ENCODE data around the gene TCF3. TPM values are rescaled to one million over a fixed set of nuclear protein-coding genes. Genes with fewer than 3 reads are reported as not detected.
A peak's percentile ranks its signal among the peaks of the same experiment; 100 is the strongest.

Gene TCF3
- total RNA-seq, 3 donors from 2014 or later (not counting 1 experiment from before 2014, with no cell fraction given): 54.5 to 72.2 (median 64.3) TPM

DNA sequence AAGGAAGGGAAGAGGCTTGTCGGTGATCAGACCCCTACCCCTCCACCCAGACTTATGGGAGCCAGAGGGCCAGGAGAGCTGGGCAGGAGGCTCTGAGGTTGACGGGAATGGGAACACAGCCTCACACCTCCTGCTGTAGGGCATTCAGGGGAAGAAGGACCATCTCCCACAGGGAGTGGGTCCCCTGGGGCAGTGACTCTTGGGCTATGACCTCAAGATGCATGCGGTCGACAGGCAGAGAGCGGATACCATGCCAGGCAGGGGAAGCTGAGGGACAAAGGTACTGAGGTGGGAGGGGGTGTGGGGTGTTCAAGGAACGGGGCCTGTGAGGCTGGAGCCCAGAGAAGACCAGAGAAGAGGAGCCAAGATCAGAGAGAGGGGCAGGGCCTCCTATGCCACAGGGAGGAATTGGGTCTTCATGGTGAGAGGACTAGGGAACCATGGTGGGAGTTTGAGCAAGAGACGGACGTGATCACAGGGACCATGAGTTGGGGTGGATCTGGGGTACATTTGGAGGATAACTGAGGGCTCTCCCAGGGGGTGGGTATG, 4.6 kb upstream of the TCF3 start:
- no peaks in the 10 kb centered on the region for H3K27me3 ChIP-seq (ENCODE audit: control insufficient read depth, insufficient read depth, low read length)
- H3K9me3 ChIP-seq (ENCODE audit: control insufficient read depth, insufficient read depth, low read length): no peaks in the 10 kb centered on the region
- H3K4me3 Mint-ChIP-seq: no peak overlapping the region
- H3K9me3 Mint-ChIP-seq: no peaks in the 10 kb centered on the region
- no peaks in the 10 kb centered on the region for H3K36me3 Mint-ChIP-seq
- H3K4me1 Mint-ChIP-seq: no peaks in the 10 kb centered on the region
- no peak overlapping the region for H3K27ac ChIP-seq (ENCODE audit: low read length)
- peaks cover 8% of the 10 kb centered on the region for H3K4me1 ChIP-seq (ENCODE audit: control insufficient read depth, insufficient read depth, low read length)
- no peak for TF ChIP-seq CTCF (IDR thresholded peaks at IDR 0.05)
- DNase-seq: no peak
- no peak overlapping the region for H3K4me3 ChIP-seq (ENCODE audit: low read length)
- 89% methylated on average over 7 of the region's 8 CpGs for WGBS (ENCODE audit: insufficient coverage)
- intact Hi-C loops (cut with micrococcal nuclease): no loop called here
- peaks cover 0 to 1% of the 10 kb centered on the region in 2 donors for H3K27me3 Mint-ChIP-seq (ENCODE audit: low read depth in 2 of 2)
- no peaks in the 10 kb centered on the region for H3K36me3 ChIP-seq (ENCODE audit: control insufficient read depth, insufficient read depth, low read length)
- no peak overlapping the region for H3K27ac Mint-ChIP-seq
- ATAC-seq: no peak

DNA sequence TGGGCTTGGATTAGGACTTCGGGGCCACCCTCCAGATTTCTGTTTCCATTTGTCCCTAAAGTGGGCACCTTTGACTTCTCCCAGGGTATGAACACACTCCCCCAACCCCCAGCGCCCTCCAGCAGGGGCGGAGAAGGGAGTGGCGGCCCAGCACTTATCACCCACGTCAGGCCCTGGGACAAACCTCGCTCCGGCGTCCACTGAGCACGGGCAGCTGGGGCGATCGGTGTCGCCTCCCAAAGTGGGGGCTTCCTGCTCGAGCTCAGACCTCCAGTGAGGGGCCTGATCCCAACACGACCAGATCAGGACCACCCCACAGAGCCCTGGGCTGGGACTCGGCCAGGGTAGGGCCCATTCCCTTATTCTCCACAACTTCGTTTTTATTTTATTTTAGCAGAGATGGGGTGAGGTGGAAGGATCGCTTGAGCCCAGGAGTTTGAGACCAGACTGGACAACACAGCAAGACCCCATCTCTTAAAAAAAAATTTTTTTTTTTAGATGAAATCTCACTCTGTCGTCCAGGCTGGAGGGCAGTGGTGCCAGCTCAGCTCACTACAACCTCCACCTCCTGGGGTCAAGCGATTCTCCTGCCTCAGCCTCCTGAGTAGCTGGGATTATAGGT, 3.7 kb upstream of the TCF3 start:
- H3K4me3 Mint-ChIP-seq: no peak overlapping the region
- no peaks in the 10 kb centered on the region for H3K9me3 Mint-ChIP-seq
- peaks cover 4% of the 10 kb centered on the region in 2 donors for H3K4me1 Mint-ChIP-seq
- Histone ChIP-seq H3K27me3 (ENCODE audit: control insufficient read depth, insufficient read depth, low read length) (no peaks in the 10 kb centered on the region), H3K4me1 (ENCODE audit: control insufficient read depth, insufficient read depth, low read length) (peaks cover 12% of the 10 kb centered on the region), H3K9me3 (ENCODE audit: control insufficient read depth, insufficient read depth, low read length) (no peaks in the 10 kb centered on the region), H3K36me3 (ENCODE audit: control insufficient read depth, insufficient read depth, low read length) (no peaks in the 10 kb centered on the region), H3K27ac (ENCODE audit: low read length) (no peak overlapping the region), H3K4me3 (ENCODE audit: low read length) (no peak overlapping the region)
- 91% methylated on average over 17 of the region's 19 CpGs for WGBS (ENCODE audit: insufficient coverage)
- no peak overlapping the region for H3K27ac Mint-ChIP-seq
- ATAC-seq: no peak
- TF ChIP-seq CTCF (IDR thresholded peaks at IDR 0.05): no peak
- H3K36me3 Mint-ChIP-seq: no peaks in the 10 kb centered on the region
- intact Hi-C loops (cut with micrococcal nuclease): no loop called here
- DNase-seq: no peak
- H3K27me3 Mint-ChIP-seq (ENCODE audit: low read depth in 2 of 2): no peaks in the 10 kb centered on the region

- Mint-ChIP-seq H3K36me3 (no peaks in the 10 kb centered on the region), H3K27me3 (ENCODE audit: low read depth in 2 of 2) (no peaks in the 10 kb centered on the region), H3K27ac (no peak overlapping the region), H3K9me3 (no peaks in the 10 kb centered on the region), H3K4me3 (peak overlapping the region; percentile 13), H3K4me1 (peaks cover 11% of the 10 kb centered on the region in 2 donors)
- intact Hi-C loops (cut with micrococcal nuclease): no loop called here
- peaks cover 19% of the 10 kb centered on the region for H3K4me1 ChIP-seq (ENCODE audit: control insufficient read depth, insufficient read depth, low read length)
- WGBS (ENCODE audit: insufficient coverage): 77% methylated on average over 34 of the region's 34 CpGs
- H3K36me3 ChIP-seq (ENCODE audit: control insufficient read depth, insufficient read depth, low read length): no peaks in the 10 kb centered on the region
- DNase-seq (no peak), ATAC-seq (no peak)
- no peak overlapping the region for H3K27ac ChIP-seq (ENCODE audit: low read length)
- no peak overlapping the region for H3K4me3 ChIP-seq (ENCODE audit: low read length)
- no peaks in the 10 kb centered on the region for H3K9me3 ChIP-seq (ENCODE audit: control insufficient read depth, insufficient read depth, low read length)
- no peaks in the 10 kb centered on the region for H3K27me3 ChIP-seq (ENCODE audit: control insufficient read depth, insufficient read depth, low read length)
- TF ChIP-seq CTCF (IDR thresholded peaks at IDR 0.05): no peak
These were observed 2.9 kb upstream of the TCF3 start for GRCh38 chr19:1655131-1655981.
